HepG2 (cell line): Measurements from ENCODE around the gene TNFAIP8L1. TPM values are rescaled to one million over a fixed set of nuclear protein-coding genes. Genes with fewer than 3 reads are reported as not detected.

Source experiments
- DZIP1 ChIP-seq: sonication (generic); formaldehyde crosslinking; IDR thresholded peaks from 2 replicates; pipeline ENCODE4 v1.5.0; 2020; ENCODE audit warnings: mild to moderate bottlenecking, missing genetic modification reagents
- HMGXB4 ChIP-seq, 2 experiments: sonication (generic) in 1 of 2; formaldehyde crosslinking in 1 of 2; IDR thresholded peaks; 2 replicates each; pipeline versions ENCODE4 v1.4.0 to v1.6.1; 2018 to 2020; ENCODE audit warnings: missing genetic modification reagents in 2 of 2, borderline replicate concordance in 1 of 2, low read depth in 1 of 2, mild to moderate bottlenecking in 1 of 2, missing biosample characterization in 1 of 2
- HOXA7 ChIP-seq: sonication (generic); formaldehyde crosslinking; IDR thresholded peaks from 2 replicates; pipeline ENCODE4 v1.8.1; 2022; ENCODE audit warnings: mild to moderate bottlenecking, missing genetic modification reagents, moderate library complexity
- KDM2A ChIP-seq: sonication (generic); formaldehyde crosslinking; IDR thresholded peaks from 2 replicates; pipeline ENCODE4 v1.4.0; 2020; ENCODE audit warnings: low read depth, missing genetic modification reagents, borderline replicate concordance
- MAX ChIP-seq: IDR thresholded peaks from 2 replicates; pipeline ENCODE4 v1.6.1; 2012; ENCODE audit warnings: inconsistent platforms
- MEIS1 ChIP-seq: sonication (generic); formaldehyde crosslinking; IDR thresholded peaks from 2 replicates; pipeline ENCODE4 v1.9.0; 2021; ENCODE audit warnings: mild to moderate bottlenecking, missing genetic modification reagents, moderate library complexity, borderline replicate concordance
- MLLT10 ChIP-seq: sonication (generic); formaldehyde crosslinking; IDR thresholded peaks from 2 replicates; pipeline ENCODE4 v1.4.0; 2020; ENCODE audit warnings: missing genetic modification reagents
- MTA1 ChIP-seq: sonication (generic); formaldehyde crosslinking; IDR thresholded peaks from 2 replicates; pipeline ENCODE4 v1.4.0; 2020; ENCODE audit warnings: missing genetic modification reagents, mild to moderate bottlenecking, borderline replicate concordance
- PCBP2 ChIP-seq: fragments of 200-400 bp; formaldehyde crosslinking; optimal IDR thresholded peaks from 2 replicates; pipeline ENCODE3; 2018; ENCODE audit warnings: low read length, low read depth; ENCODE audit not compliant: poor library complexity, severe bottlenecking
- PPARG ChIP-seq: conservative IDR thresholded peaks from 2 replicates; pipeline ENCODE4 v1.6.1; 2016; ENCODE audit warnings: missing biosample characterization, missing genetic modification reagents
- SMAD1 ChIP-seq: sonication (generic); formaldehyde crosslinking; IDR thresholded peaks from 2 replicates; pipeline ENCODE4 v1.4.0; 2020; ENCODE audit warnings: missing genetic modification reagents, low read depth, mild to moderate bottlenecking, borderline replicate concordance
- SSRP1 ChIP-seq: IDR thresholded peaks from 2 replicates; pipeline ENCODE4 v1.6.1; 2016; ENCODE audit warnings: control low read depth
- STAG1 ChIP-seq: sonication (generic); formaldehyde crosslinking; IDR thresholded peaks from 2 replicates; pipeline ENCODE4 v1.4.0; 2020; ENCODE audit warnings: missing genetic modification reagents
- TFAP4 ChIP-seq: sonication (generic); IDR thresholded peaks from 2 replicates; pipeline ENCODE4 v1.6.1; 2016; ENCODE audit warnings: low read depth, borderline replicate concordance
- XRCC5 ChIP-seq: fragments of 200-400 bp; formaldehyde crosslinking; optimal IDR thresholded peaks from 2 replicates; pipeline ENCODE3; 2017; ENCODE audit warnings: mild to moderate bottlenecking, low read length
- ZBTB21 ChIP-seq: sonication (generic); formaldehyde crosslinking; IDR thresholded peaks from 2 replicates; pipeline ENCODE4 v1.4.0; 2020; ENCODE audit warnings: missing genetic modification reagents
- ZBTB26 ChIP-seq: IDR thresholded peaks from 2 replicates; pipeline ENCODE4 v1.6.1; 2016; ENCODE audit warnings: missing compliant biosample characterization, missing genetic modification reagents, borderline replicate concordance
- ZMYM2 ChIP-seq: sonication (generic); formaldehyde crosslinking; IDR thresholded peaks from 2 replicates; pipeline ENCODE4 v1.8.0; 2022; ENCODE audit warnings: mild to moderate bottlenecking, missing genetic modification reagents
- ZNF12 ChIP-seq: sonication (generic); formaldehyde crosslinking; IDR thresholded peaks from 2 replicates; pipeline ENCODE4 v1.5.0; 2020; ENCODE audit warnings: missing genetic modification reagents
- ZNF224 ChIP-seq: sonication (generic); formaldehyde crosslinking; IDR thresholded peaks from 2 replicates; pipeline ENCODE4 v1.5.0; 2020; ENCODE audit warnings: mild to moderate bottlenecking, missing genetic modification reagents
- ZNF501 ChIP-seq: sonication (generic); formaldehyde crosslinking; IDR thresholded peaks from 2 replicates; pipeline ENCODE4 v1.5.1; 2020; ENCODE audit warnings: mild to moderate bottlenecking, moderate library complexity, missing genetic modification reagents
- ZNF558 ChIP-seq: sonication (generic); formaldehyde crosslinking; IDR thresholded peaks from 2 replicates; pipeline ENCODE4 v1.9.0; 2022; ENCODE audit warnings: mild to moderate bottlenecking, missing genetic modification reagents, borderline replicate concordance
- polyA plus RNA-seq, 8 experiments: library from polyadenylated mRNA; depleted of rRNA in 3 of 8; stranded (reverse) in 7 of 8; unstranded in 1 of 8; fragments of >200 nt; fragmentation: Illumina TruSeq in 4 of 8; extraction: Trizol in 4 of 8; gene quantifications; 2 replicates each; pipeline versions ENCODE4 v1.2.1 to v1.2.3, GENCODE V29; 2011 to 2016; ENCODE audit warnings: low read depth in 4 of 8, missing spikeins in 1 of 8, mixed read lengths in 1 of 8; ENCODE audit not compliant: insufficient read depth in 1 of 8
- total RNA-seq, 5 experiments: library from RNA; depleted of rRNA; stranded (reverse); fragments of >200 nt; fragmentation: Illumina TruSeq; extraction: Trizol; gene quantifications; 2 replicates each; pipeline ENCODE4 v1.2.3, GENCODE V29; 2016; ENCODE audit warnings: low read depth in 1 of 5

Gene TNFAIP8L1
- total and polyA plus RNA-seq, 2 of the 13 experiments (the other 11 are each of a cell fraction or from before 2014, with no cell fraction given), result 13.4 to 21.4 TPM

- TF ChIP-seq ZNF12 (CRISPR knock-in tag) (no peak), PCBP2 (no peak), HMGXB4 (CRISPR knock-in tag; IDR thresholded peaks at IDR 0.05; ENCODE audit: borderline replicate concordance in 1 of 2, low read depth in 1 of 2) (peak; percentile 36 to 51; a peak in 1 of 4 replicates), ZNF501 (CRISPR knock-in tag) (0 out of 2 replicates have a peak, but pooled peaks have one; percentile 37), KDM2A (CRISPR knock-in tag) (peak; percentile 61; the same call in 1 of the 2 replicates), ZNF558 (CRISPR knock-in tag) (no peak), MTA1 (0 out of 2 replicates have a peak, but pooled peaks have one; percentile 39), MEIS1 (CRISPR knock-in tag) (0 out of 2 replicates have a peak, but pooled peaks have one; percentile 58), MLLT10 (CRISPR knock-in tag) (no peak), HOXA7 (CRISPR knock-in tag) (no peak), SMAD1 (CRISPR knock-in tag) (no peak), MAX (peak; percentile 16; the same call in 1 of the 2 replicates), ZBTB26 (CRISPR knock-in tag) (no peak), DZIP1 (CRISPR knock-in tag) (no peak), TFAP4 (peak; percentile 57; the same call in 1 of the 2 replicates), XRCC5 (peak; percentile 62), ZMYM2 (CRISPR knock-in tag) (0 out of 2 replicates have a peak, but pooled peaks have one; percentile 53), STAG1 (CRISPR knock-in tag) (peak; percentile 71), ZNF224 (CRISPR knock-in tag) (no peak), ZBTB21 (CRISPR knock-in tag) (peak; percentile 75; the same call in 1 of the 2 replicates), PPARG (CRISPR knock-in tag) (no peak), SSRP1 (CRISPR knock-in tag) (0 out of 2 replicates have a peak, but pooled peaks have one; percentile 34)
Measured at GRCh38 chr19:4589579-4590410, 49.5 kb upstream of the TNFAIP8L1 start (continued).
